IPS-15b (cell line): ENCODE results near the gene PXDN.

Experiments
- H3K27me3 ChIP-seq: one replicate; pipeline ENCODE4 v1.6.1; 2013; ENCODE audit warnings: low read length; ENCODE audit not compliant: control insufficient read depth, insufficient read depth
- H3K36me3 ChIP-seq: one replicate; pipeline ENCODE4 v1.6.1; 2013; ENCODE audit warnings: low read length; ENCODE audit not compliant: control insufficient read depth, insufficient read depth
- H3K4me1 ChIP-seq: one replicate; pipeline ENCODE4 v1.6.1; 2013; ENCODE audit warnings: mild to moderate bottlenecking, low read length; ENCODE audit not compliant: control insufficient read depth, insufficient read depth
- H3K4me3 ChIP-seq: one replicate; pipeline ENCODE4 v1.5.1; 2013; ENCODE audit warnings: low read depth, low read length
- H3K9ac ChIP-seq: one replicate; pipeline ENCODE4 v1.6.1; 2013; ENCODE audit warnings: low read depth, mild to moderate bottlenecking, low read length
- H3K9me3 ChIP-seq: one replicate; pipeline ENCODE4 v1.6.1; 2013; ENCODE audit warnings: mild to moderate bottlenecking, low read length; ENCODE audit not compliant: control insufficient read depth, insufficient read depth

The PXDN gene

GRCh38 chr2:1595274-1595673, 149.0 kb downstream of the PXDN start:
- Histone ChIP-seq H3K36me3 (no peaks in the 10 kb centered on the region), H3K9me3 (no peaks in the 10 kb centered on the region), H3K4me3 (no peak overlapping the region), H3K9ac (no peak overlapping the region), H3K27me3 (no peaks in the 10 kb centered on the region), H3K4me1 (peaks cover 2% of the 10 kb centered on the region)

GRCh38 chr2:1594373-1595171, 149.7 kb downstream of the PXDN start:
- Histone ChIP-seq H3K36me3 (no peaks in the 10 kb centered on the region), H3K4me1 (peaks cover 2% of the 10 kb centered on the region), H3K27me3 (no peaks in the 10 kb centered on the region), H3K4me3 (no peak overlapping the region), H3K9me3 (no peaks in the 10 kb centered on the region), H3K9ac (no peak overlapping the region)

- Histone ChIP-seq H3K4me1 (peaks cover 2% of the 10 kb centered on the region), H3K9me3 (no peaks in the 10 kb centered on the region), H3K9ac (no peak overlapping the region), H3K36me3 (no peaks in the 10 kb centered on the region), H3K27me3 (no peaks in the 10 kb centered on the region), H3K4me3 (no peak overlapping the region)
These were observed 150.3 kb downstream of the PXDN start for GRCh38 chr2:1594123-1594372.

- peaks cover 2% of the 10 kb centered on the region for H3K4me1 ChIP-seq
- H3K4me3 ChIP-seq = no peak overlapping the region
- no peak overlapping the region for H3K9ac ChIP-seq
- H3K36me3 ChIP-seq = no peaks in the 10 kb centered on the region
- no peaks in the 10 kb centered on the region for H3K9me3 ChIP-seq
- no peaks in the 10 kb centered on the region for H3K27me3 ChIP-seq
These were observed 150.8 kb downstream of the PXDN start for GRCh38 chr2:1593371-1594122.

DNA sequence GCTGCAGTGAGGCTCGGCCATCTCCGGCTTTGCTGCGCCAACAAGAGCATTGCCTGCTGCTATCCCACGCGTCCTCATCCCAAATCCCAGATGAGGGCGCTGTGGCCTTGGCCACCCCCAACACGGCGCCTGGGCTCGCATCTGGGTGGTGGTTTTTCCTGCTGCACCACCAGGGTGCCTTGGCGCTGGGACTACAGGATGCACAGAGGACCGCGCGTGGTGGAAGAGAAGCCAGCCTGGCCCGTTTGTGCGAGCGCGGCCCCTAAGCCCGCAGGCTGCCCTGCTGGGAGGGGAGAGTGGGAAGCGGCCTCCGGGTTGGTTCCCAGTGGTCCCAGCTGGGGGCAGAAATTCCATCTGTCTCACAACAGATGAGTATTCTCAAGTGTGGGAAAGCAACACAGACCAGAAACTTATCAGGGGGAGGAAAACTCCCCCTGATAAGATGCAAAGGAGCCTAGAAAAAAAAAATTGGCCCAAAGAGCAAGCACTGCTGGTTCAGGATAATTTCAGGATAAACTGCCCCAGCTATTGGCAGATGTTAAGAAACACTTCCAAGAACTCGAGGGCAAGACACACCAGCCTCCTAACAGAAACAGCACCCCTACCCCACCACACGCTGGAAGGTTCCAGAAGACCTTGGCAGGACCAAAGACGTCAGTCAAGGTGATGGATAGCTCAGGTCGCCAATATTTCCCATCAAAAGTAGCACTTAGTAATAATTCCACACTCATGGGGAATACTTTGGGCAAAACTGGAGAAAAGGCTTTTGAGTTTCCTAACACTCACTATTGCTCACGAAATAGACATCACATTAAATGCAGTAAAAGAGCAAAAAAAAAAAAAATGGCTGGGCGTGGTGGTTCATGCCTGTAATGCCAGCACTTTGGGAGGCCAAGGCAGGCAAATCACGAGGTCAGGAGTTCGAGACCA, 152.1 kb downstream of the PXDN start:
- Histone ChIP-seq H3K9ac (no peak overlapping the region), H3K9me3 (no peaks in the 10 kb centered on the region), H3K27me3 (no peaks in the 10 kb centered on the region), H3K4me3 (no peak overlapping the region), H3K36me3 (no peaks in the 10 kb centered on the region), H3K4me1 (peaks cover 2% of the 10 kb centered on the region)

DNA sequence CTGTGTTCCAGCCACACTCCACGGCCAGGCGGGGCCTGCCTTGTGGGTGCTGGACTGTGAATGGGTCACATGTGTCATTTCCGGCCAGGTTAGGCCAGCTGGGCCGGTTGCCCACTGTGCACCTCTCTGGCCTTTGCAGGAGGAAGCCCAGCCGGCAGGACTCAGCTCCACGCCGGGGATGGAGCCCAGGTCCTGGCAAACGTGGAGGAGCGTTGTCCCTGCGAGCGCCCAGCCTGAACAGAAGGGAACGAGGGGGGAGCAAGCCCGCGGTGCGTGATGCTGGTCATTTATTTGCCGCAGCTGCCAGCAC, 152.9 kb downstream of the PXDN start:
- Histone ChIP-seq H3K4me3 (no peak overlapping the region), H3K9ac (no peak overlapping the region), H3K36me3 (no peaks in the 10 kb centered on the region), H3K9me3 (no peaks in the 10 kb centered on the region), H3K27me3 (no peaks in the 10 kb centered on the region), H3K4me1 (peaks cover 2% of the 10 kb centered on the region)

GRCh38 chr2:1590596-1591460, 153.5 kb downstream of the PXDN start:
- no peaks in the 10 kb centered on the region for H3K9me3 ChIP-seq
- no peak overlapping the region for H3K9ac ChIP-seq
- no peaks in the 10 kb centered on the region for H3K27me3 ChIP-seq
- H3K36me3 ChIP-seq = no peaks in the 10 kb centered on the region
- no peak overlapping the region for H3K4me3 ChIP-seq
- peaks cover 2% of the 10 kb centered on the region for H3K4me1 ChIP-seq

DNA sequence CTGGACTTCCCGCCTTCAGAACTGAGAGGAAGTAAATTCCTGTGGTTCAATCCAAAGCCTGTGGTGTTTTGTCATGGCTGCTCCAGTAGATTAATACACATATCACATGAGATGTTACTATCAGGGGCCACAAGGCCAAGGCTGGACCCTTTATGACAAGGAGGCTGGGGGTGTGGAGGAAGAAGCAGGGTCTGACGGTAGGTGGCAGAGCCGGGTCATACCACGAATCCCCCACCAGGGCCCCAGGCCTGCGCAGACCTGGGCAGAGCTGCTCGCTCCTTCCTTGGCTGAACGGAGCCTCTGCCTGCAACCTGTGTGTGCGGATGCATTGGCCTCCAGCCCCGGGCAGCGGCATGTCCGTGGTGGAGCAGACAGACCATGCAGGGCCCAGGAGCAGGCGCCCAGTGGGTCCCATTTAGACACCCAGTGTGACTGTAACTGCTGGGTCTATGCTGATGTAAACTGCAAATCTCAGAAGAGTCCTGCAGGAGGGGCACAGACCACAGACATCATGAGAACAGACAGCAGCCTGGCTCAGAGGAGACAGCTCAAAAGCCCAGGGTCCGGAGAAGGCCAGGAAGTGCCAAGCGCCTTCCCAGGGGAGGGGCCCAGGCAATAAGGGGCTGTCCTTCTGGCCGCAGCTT, 155.2 kb downstream of the PXDN start:
- Histone ChIP-seq H3K27me3 (no peaks in the 10 kb centered on the region), H3K4me3 (no peak overlapping the region), H3K4me1 (peaks cover 2% of the 10 kb centered on the region), H3K9me3 (no peaks in the 10 kb centered on the region), H3K36me3 (no peaks in the 10 kb centered on the region), H3K9ac (no peak overlapping the region)

DNA sequence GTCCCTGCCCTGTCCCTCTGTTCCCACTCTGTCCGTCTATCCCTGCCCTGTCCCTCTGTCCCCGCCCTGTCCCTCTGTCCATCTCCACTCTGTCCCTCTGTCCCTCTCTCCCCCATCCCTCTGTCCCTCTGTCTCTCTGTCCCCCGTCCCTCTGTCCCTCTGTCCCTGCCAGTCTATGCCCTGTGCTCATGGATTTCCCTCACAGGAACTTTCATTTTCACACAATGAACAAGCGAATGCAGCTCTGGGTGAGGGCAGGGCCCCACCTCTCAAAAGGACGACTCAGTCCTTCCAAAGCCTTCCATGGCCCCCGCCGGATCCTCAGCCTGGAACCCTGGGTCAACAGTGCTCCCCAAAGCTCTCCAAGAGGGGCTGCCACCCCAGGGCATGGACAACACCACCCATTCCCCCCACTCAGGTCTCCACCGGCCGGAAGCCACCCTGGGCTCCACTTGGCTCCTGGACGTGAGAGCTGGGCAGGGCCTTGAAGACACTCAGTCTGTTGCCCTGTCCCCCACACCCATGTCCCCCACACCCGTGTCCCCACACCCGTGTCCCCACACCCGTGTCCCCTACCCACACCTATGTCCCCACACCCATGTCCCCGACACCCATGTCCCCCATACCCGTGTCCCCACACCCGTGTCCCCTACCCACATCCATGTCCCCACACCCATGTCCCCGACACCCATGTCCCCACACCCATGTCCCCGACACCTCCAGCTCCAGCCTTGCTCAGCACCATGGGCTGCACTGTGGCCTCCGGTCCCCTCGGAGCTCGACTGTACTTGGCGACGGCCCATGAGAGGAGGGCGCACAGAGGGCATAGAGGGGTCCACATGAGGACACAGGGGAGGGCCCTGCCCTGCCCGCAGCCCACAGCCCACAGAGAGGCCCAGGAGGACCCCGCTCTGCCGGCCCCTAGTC, 156.0 kb downstream of the PXDN start:
- Histone ChIP-seq H3K9ac (no peak overlapping the region), H3K4me1 (peaks cover 2% of the 10 kb centered on the region), H3K9me3 (no peaks in the 10 kb centered on the region), H3K27me3 (no peaks in the 10 kb centered on the region), H3K4me3 (no peak overlapping the region), H3K36me3 (no peaks in the 10 kb centered on the region)
